Fibroblast of peridontal ligament (primary cell): ENCODE results near the gene WWC2.

Source experiments
- DNase-seq: peaks from one replicate; pipeline ENCODE4 v3.0.0-alpha.2; 2010; ENCODE audit errors: extremely low read depth

The WWC2 gene

DNA sequence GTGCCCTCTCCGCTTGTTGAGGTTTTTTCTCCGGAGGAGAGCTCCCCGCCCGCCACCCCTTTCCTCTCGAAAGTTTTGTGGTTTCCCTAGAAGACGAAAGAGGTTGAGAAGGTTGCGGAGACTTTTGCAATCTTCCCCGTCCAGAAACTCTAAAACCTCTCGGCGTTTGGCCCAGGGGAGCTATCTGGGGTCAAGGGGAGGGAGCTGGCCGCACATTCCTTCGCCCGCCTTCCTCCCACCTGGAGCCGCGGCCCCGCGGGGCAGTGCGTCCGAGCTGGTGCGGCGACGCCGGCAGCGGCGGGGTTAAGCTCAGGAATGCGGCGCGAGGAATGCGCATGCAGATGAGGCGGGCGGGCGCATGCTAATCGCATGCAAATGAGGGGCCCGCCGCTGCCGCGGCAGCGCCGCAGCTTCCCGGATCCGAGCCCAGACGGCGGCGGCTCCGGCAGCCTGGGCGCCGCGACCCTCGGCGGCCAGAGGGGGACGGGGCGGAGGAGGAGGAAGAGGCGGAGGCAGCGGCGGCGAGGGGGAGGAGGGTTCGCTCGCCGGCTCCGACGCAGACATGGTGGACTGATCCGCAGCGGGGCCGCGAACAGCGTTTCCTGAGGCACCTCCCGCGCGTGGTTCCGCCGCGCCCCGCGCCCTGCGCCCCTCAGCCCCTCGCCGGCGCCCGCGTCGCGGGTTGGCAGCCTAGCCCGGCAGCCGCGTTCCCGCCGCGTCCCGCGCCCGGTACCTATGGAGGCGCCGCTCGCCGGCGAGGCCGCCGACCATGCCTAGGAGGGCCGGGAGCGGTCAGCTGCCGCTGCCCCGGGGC is at the start of gene WWC2:
TSS of gene WWC2 (plus strand) at position 535 of the 814 bp plus-strand sequence. CDS start at position 770, 235 bp downstream.
- DNase-seq: peak; percentile 86

DNA sequence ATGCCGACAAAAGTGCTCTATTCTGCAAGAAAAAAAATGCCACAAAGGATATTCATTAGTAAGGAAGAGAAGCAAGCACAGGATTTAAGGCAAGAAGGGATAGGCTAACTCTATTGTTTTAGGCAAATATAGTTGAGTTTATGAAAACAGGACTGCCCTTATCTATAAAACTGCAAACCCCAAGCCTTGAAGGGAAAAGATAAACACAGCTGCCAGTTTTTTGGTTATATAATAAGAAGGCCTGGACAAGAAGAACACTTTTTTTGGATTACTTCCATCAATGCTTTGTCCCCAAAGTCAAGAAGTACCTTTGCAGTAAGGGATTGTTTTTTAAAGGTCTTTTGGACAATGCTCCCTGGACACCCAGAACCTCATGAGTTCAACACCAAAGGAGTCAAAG is 45.4 kb upstream of the WWC2 start:
- no peak for DNase-seq

DNA sequence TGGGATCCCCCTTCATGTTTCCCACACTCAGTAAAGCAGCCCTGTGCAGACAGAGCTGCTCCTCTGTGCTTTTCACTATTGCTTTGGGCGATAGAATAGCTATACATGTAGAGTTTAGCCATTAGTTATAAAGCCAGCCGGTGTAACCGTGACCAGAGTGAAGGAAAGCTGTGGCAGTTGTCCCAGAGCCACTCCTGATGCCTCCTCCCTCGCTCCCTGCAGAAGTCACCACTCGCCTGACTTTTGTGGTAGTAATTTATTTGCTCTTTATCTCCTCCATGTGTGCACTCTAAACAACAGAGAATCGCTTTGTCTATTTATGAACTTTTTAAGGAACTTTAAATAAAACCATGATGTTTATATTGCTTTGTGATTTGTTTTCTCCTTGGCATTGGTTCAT is 41.8 kb upstream of the WWC2 start:
- no peak for DNase-seq

DNA sequence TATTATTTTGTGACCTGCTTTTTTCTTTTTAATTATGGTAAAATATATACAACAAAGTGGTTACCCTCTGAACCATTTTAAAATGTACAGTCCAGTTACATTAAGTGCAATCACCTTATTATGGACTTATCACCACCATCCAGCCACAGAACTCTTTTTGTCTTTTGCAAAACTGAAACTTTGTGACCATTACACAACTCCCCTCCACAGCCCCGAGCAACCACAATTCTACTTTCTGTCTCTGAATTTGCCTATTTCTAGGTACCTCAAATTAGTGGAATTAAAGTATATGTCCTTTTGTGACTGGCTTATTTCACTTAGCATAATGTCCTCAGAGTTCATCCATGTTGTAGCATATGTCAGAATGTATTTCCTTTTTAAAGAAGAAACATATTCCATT is 39.3 kb upstream of the WWC2 start:
- no peak for DNase-seq

DNA sequence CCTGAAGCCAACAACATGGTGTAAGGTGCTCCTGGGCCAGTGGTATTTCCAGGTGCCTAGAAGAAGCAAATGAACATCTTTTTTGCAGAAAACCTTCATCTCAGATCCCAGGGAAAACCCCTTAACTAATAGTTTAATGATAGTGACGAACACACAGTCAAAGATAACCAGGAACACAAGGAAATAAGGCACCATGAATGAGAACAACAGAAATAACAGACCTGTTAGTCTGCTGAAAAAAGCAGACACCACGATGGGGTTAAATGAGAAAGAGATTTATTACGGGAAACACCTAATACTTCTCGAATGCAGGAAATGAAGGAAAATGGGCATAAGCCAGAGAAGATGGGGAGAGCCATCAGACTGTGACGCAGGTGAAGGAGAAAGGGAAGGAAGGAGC is 30.6 kb upstream of the WWC2 start:
- no peak for DNase-seq

DNA sequence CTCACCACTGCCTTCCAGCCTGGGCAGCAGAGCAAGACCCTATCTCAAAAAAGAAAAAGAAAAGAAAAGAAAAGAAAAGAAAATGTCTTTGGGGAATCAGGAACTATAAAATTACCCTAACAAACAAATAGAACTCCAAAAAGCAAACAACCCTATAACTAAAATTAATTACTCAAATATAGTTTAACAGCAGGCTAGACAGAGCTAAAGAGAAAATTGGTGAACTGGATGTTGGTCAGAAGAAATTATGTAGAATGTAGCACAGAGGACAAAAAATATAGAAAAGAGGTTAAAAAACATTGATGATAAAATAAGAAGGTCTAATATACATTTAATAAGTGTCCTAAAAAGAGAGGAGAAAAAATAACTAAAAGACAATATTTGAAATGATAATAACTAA is 27.8 kb upstream of the WWC2 start:
- no peak for DNase-seq

DNA sequence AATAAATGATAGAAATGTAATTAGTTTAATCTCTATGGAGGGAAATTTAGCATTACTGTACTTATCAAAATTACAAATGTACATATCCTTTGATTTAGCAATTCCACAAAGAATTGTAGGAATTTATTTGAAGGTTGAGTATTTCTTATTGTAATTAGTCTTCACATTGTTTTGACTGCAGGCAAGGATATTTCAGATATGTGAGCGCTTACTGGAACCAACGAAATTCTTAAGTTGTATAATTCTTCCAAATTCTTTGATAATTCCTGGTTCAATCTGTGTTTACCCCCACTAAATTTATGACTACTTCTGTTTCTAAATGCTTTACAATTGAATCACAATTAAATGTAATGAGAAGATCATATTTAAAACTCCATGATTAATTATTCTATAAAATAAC is 26.9 kb upstream of the WWC2 start:
- no peak for DNase-seq

DNA sequence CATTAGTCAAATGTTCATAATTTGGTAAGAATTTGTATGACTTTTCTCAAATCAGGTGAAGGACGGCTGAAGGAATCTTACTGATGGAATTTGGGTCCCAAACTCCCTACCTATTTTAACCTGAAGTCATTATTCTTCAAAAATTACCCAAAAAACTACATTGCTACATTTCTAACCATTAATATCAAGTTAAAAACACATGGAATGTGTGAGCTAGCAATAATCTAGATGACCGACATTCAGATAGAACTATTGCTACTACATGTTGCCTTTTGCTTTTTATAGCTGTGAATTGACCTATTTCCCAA is 25.3 kb upstream of the WWC2 start:
- DNase-seq: no peak

DNA sequence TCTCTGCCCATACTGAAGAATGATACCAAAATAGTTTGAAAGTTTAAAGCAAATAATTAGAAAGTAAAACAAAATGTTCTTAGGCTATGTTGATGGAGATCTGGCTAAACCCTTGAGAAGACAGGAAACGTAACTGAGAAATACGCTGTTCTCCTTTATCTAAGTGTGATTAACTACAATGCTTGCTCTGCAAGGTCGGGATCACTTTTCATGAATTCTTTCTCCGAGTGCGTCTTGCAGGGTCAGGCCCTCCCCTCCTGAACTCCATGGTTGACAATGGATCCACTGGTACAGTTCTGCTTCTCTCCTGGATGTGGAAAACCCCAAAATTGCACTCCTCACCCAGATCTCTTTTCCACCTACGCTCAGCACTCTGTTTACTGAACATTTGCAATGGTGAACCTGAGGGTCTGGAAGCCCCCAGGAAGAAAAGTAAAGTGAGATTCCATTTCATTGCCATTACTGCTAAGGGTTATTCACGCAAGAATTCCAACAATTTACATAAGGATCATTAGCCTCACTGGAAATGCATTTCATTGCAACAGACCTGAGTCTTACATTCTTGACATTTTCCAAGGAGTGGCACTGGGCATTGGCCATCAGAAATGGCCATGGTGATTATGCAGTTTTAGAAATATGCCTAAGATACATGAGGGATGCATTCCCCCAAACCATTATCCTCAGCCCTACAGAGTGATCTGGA is 24.6 kb upstream of the WWC2 start:
- peak; percentile 35 for DNase-seq

DNA sequence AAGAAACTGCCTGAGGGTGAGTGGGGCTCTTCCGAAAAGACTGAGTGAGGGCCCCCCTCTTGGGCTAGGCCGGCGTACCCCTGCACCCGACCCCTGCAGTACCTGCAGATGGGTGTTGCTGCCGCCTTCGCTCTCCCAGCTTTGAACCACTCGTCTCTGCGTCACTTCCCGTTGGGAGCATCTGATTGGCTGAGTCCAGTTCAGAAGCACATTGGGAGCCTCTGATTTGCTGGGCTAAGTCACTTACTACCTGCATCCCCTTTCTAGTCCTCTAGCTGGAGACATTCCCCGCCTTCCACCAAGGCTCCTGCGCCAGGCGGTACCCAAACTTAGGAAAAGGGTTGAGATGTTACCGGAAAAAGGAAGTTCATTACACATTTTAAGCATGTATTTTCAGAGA is 20.4 kb upstream of the WWC2 start:
- DNase-seq: no peak

DNA sequence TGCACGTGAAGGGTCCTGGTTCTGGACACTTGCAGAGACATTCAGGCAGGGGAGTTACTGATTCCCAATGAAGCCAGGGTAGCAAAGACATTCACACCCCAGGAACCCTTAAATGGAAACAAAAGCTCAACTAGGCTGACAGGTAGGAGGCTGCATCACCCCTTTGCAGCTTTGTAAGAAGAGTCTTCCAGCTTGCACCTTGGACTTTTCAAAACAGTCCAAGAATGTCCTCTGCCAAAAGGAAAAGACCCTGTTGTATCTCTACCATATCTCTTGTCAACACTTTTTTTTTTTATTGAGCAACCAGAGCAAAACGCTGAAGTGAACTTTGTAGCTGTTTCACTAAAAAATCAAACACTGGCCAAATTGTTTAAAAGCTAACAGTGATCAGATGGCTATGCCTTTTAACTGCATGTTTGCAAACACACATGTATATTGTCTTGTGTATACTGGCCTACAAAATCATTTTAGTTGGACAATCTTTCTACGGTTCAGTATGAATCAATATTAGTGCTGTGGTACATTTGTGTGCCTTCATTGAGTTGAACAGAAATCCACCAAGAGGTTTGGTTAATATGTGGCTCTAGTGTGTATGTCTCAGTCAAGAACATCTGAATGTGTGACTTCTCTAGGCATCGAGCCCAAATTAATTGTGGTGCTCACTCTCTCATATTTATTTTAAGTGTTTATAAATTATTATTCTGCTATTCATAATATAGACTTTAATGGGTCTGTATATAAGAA is 18.5 kb upstream of the WWC2 start:
- no peak for DNase-seq

DNA sequence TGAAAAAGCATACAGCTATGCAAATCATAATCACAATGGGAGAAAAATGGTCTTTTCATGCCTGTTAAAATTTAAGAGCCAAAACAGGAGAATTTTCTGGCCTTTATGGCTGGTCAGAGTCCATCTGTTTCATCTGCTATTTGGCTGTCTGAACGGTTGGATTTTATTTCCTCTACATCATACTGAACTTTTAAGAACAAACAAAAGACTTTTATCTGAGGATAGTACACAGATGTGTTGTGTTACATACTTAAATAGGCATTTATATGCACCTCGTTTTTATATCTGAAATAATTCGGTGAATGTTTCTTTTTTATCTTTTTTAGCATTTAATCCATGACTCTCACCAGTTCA is 18.0 kb upstream of the WWC2 start:
- DNase-seq: no peak

DNA sequence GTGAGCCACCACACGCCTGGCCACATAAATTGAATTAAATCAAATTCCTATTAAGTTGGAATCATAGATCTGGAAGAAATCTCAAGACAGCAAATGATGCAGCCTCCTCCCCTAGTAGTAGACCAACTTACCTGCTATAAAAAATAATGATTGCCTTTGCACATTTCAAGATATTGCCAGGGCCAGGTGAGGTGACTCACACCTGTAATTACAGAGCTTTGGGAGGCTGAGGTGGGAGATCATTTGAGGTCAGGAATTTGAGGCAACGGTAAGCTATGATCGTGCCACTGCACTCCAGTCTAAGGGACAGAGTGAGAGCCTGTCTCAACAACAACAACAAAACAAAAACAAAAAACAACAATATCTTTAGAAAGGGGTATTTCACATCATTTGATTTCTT is 17.0 kb upstream of the WWC2 start:
- DNase-seq: no peak

DNA sequence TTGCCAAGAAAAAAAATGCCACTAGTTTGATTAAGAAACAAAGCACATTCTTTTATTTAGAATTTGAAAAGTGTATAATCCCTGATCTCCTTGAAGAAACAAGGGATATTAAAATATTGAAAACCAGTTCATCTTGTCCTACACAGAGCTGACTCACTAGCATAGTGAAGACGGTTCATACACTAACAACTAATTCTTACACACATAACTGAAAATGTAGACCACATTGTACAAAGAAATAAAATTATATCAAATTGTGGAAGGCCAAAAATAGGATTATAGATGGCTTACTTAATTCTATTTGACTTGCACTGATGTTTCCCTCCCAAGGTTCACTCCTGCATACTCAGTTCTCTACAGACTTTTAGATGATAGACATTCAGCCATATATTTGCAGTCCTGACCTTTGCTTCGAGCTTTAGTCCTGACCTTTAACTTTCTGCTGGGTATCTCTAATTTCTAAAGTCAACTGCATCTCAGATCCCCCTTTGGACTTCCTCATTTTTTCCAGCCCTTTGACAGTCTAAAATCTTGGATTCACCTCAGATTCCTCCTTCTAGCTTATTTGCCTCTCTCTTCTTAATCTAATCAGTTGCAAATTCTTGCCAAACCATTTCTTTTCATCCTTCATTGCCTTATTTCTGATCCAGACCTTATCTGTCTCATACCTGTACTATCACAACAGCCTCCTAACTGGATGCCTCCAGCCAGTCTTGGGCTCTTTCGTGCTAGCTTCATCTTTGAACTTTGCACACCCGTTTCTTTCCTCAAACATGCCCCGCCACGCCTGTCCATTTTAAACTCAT is 4.5 kb upstream of the WWC2 start:
- no peak for DNase-seq

DNA sequence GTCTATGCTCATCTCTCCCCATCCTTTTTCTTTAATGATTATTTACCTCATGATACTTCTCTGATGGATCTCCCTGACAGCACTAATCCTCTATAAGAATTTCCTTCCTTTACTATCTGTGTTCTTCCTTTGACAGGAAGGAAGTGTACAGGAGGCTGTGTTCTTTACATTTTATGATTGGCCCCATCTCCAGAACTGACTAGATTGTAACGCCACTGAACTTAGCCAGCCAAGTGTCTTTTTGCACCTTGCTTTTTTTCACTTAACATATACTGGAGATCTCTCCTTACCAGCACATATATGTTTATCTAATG is 3.9 kb upstream of the WWC2 start:
- DNase-seq: no peak

DNA sequence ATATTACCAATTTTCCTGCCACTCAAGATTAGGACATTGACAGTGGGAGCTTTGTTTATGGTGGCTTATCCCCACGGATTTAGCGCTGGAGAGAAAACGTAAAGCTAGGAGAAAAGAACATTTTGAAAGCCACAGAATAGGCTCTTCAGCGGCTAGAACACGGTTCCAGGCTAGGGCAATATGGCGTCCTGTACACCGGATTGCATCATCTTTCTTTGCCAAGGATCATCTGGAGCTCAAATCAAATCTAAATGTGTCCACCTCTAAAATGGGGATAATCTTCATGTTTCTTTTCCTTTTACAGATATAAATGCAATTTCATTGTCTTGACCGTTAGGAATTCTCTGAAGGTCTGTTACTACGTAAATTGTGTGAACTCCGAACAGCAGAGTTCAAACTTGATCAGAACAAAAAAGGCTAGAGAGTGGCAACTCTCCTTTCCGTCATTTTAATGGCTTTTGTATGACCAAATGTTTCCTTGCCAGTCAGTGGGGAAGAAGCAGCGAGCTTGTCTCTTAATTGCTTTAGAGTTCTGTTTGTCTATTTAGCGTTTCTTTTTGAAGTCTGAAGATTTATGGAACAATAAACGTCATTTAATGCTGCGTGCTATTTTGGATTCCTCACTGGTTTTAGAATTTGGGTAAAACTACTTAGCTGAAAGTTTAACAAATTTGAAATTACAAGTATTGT is 2.6 kb upstream of the WWC2 start:
- DNase-seq: no peak

DNA sequence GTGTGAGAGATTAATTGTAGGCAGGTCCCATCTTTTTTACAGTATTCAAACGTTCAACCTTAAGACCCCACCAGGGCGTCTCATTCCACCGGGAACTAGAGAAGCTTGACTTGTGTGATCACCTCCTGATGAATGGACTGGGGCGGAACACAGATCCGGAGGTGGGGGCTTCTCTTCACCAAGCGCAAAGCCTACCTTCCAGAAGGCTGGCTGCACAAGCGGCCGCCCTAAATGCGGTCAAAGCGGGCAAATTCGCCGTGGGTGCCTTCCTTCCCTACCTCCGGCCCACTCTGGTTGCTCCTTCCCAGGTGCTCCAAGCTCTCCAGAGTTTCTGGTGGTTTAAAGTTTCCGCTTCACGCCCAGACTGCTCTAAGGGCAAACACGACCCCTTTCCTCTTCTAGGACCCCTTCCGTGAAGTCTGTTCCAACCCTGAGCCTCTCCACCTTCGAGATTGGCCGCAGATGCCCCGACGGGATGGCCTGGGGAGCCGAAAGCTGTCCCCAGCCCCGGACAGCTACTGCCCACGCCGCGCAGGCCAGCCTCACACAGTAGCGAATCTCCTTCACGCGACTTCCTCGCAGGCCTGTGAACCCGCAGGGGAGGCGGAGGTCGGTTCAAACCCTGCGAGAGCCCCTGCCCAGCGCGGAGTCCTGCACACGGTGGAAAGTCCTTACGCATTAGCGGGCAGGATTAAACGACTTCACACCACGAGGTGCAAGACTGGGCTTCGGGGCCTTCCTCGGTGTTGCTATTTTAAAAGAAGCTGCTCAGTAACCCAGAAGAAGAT is 1.6 kb upstream of the WWC2 start:
- no peak for DNase-seq

DNA sequence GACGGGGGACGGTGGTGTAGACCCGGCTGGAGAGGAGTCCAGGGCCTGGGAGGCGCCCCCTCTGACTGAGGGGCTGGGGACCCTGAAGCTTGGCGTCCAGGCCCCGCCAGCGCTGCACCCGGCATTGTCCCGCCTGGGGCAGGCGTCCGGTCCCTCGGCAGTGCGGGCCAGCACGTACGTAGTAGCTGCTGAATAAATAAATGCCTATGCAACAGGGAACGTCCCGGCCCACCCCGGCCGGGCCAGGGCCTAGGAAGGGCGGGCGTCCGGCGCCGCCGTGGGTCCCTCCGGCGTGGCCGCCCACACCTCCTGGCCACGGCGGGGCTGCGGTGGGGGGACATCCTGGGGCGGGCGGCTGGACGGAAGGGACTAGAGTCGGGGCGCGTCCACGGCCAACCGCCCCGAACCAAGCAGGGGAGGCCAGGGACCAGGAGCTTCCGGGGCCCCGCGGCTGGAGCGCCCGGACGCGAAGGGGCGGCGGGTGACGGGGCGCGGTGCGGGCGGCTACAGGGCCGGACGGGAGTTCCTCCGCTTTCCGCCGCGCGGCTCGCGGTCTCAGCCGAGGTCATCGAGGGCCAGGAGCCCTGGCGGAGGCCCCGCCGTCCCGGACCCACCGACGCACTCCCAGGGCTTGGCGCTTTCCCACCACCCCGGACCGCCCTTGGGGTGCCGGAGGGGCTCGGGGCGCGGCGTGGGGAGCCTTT is 886 bp upstream of the WWC2 start:
- no peak for DNase-seq

DNA sequence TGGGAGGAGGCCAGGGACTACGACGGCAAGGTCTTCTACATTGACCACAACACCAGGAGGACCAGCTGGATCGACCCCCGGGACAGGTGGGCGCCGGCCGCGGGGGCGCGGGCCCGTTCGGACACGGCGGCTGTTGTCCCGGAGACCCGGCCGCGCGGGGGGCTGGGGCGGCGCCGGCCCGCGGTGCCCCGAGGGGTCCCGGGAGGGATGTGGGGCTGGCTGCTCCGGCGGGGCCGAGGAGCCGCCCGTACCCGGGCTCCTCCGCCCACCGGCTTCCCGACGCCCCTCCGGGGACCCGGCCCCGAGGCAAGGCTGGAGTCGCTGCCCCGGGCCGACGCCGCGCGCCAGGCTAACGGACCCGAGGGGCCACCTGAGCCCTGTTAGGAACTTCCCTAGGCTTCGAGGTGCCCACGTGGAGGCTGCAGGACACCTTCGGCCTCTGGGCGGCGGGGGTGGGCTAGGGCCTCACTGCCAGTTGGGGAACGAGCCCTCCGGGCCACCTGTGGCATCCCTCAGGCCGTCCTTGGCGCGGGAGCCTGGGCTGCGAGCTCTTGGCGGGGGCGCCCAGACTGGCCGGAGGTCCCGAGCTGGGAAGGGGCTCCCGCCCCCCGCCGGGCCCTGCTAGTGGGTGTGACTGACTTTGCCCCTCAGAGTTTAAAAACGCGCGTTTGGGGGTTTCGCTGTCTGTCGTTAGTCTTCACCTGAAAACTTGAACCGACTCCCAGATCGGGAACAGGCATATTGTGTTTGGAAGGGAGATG is 660 bp downstream of the WWC2 start:
- DNase-seq: no peak

DNA sequence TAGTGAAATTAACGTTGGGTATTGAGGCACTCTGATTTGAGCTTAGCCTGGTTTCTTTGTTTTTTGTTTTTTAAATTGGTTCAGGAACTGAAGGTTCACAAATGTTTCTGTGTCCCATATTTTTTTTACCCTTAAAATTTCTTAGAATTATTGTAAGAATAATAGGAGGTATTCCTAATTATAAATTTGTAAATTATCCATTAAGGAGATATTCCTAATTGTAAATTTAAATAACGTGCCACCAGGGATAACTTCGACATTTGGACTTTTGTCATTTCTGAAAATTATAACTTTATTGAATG is 1.2 kb downstream of the WWC2 start:
- DNase-seq: no peak
